NCI-H1930 (cell line): ENCODE data around the gene FUOM.
"Not testable (repeated sequence)": the region's sequence is repeated elsewhere in the genome, so short reads cannot be mapped to it uniquely, and the experiment has no call there.

Experiments used
- DNase-seq, 2 experiments: peaks; one replicate each; lab custom pipeline; 2025; lab: John Stamatoyannopoulos, UW

FUOM gene

GRCh38 chr10:133368153-133368552 is 10.3 kb upstream of the FUOM start:
- no peak for DNase-seq

GRCh38 chr10:133367461-133367860 is 9.6 kb upstream of the FUOM start:
- DNase-seq = not testable (repeated sequence)

GRCh38 chr10:133366751-133367150 is 8.9 kb upstream of the FUOM start:
- no peak for DNase-seq

- no peak for DNase-seq
Observed at GRCh38 chr10:133366130-133366478, 8.3 kb upstream of the FUOM start.

- no peak for DNase-seq
Observed at GRCh38 chr10:133365461-133366129, 7.8 kb upstream of the FUOM start.

- DNase-seq = no peak
Observed at GRCh38 chr10:133364645-133365431, 7.0 kb upstream of the FUOM start.

GRCh38 chr10:133362846-133363245 is 5.0 kb upstream of the FUOM start:
- DNase-seq = no peak

- no peak for DNase-seq
Observed at GRCh38 chr10:133361773-133362441, 4.1 kb upstream of the FUOM start.

GRCh38 chr10:133361227-133361626 is 3.4 kb upstream of the FUOM start:
- no peak for DNase-seq

- no peak for DNase-seq
Observed at GRCh38 chr10:133359972-133360610, 2.3 kb upstream of the FUOM start.

- no peak for DNase-seq
Observed at GRCh38 chr10:133359554-133359971, 1.7 kb upstream of the FUOM start.

GRCh38 chr10:133358925-133359310 is 1.1 kb upstream of the FUOM start:
- no peak for DNase-seq

- no peak for DNase-seq
Observed at GRCh38 chr10:133358162-133358924, 524 bp upstream of the FUOM start.

GRCh38 chr10:133356549-133357284 is 1.1 kb downstream of the FUOM start:
- DNase-seq = no peak

GRCh38 chr10:133355991-133356390 is 1.8 kb downstream of the FUOM start:
- DNase-seq = no peak

GRCh38 chr10:133355266-133355665 is 2.6 kb downstream of the FUOM start:
- no peak for DNase-seq

- no peak for DNase-seq
Observed at GRCh38 chr10:133354672-133355240, 3.1 kb downstream of the FUOM start.

- no peak for DNase-seq
Observed at GRCh38 chr10:133353988-133354605, 3.7 kb downstream of the FUOM start.

- DNase-seq = no peak
Observed at GRCh38 chr10:133353202-133353959, 4.4 kb downstream of the FUOM start.
